CD4-positive, alpha-beta T cell treated with Interleukin-6 for 4 hours (primary cell): ENCODE measurements around the gene LYST.
A peak's percentile ranks its signal among the peaks of the same experiment; 100 is the strongest.
"Not testable (repeated sequence)": the region's sequence is repeated elsewhere in the genome, so short reads cannot be mapped to it uniquely, and the experiment has no call there.

Experiments
- DNase-seq: peaks from one replicate; pipeline ENCODE4 v3.0.0-alpha.2; 2020; ENCODE audit warnings: mixed read lengths

Gene LYST

DNA sequence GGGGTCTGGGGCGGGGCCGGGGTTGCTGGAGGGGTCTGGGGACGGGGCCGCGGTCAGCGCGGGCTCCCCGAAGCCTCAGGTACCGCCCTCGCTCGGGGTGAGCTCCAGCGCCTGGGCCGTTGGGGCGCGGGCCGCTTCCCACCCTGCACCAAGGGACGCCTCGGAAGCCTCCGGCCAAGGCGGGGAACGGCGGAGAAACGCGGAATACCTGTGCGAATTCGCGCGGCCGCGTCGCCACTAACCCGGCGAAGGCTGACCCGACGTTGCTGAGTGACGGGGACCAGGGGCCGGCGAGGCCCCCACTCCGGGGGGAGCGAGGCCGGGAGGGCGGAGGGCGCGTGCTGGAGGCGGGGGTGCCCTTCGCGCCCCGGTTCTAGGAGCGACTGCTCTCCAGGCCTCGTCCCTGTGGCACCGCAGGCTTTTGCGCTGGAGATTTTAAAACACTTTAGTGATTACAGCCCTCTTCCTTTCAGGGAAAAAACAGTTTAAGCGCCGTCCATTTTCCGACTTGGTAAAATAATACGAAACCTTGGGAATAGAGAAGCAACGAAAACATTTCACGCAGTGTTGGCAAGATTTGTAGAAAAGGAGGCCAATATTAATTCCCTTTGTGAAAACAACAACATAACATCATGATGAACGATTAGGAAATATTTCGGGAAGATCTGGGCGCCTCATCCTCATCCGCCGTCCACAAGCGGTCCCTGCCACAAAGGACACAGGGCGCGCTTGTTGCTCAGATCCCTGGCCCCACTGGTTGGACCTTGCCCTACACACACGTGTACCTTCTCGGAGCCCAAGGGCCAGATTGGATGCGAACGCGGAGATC lies 216.2 kb downstream of the LYST start:
- no peak for DNase-seq

DNA sequence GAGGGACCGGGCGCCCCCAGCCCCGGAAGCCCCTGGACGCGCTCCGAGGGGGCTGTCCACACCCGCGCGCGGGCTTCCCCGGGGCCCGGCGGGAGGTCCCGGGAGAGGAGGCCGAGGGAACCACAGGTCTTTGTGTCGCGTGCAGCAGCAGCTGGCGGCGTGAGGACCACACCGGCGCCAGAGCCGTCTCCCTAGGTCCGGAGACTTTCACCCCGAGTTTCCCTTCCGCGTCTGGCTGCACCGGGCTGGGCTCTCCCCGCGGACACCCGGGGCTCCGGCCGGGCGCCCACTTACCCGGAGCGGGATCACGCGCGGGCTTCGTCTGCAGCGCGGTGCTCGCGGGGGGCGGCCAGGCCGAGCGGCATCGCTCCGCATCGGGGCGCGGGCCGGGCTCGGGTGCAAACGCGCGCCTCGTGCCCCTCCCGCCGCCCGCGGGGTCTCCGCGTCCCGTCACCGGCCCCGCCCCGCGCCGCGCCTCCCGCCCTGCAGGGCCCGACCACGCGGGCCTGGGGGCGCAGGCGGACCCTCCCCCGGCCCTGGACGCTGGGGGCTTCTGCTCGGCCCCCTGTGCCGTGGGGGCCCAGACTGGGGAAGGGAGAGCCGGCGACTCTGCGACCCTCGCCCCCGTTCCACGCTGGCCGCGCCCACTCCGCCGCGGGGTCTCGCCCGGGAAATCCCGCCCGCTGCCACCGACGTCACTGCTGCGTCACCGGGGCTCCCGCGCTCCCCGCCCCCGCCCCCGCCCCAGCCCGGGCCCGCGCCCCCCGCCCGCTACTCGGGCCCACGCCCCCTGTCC lies 217.1 kb downstream of the LYST start, which contains the start of gene GNG4:
GNG4 (minus strand) TSS at position 417 of the 796 bp plus-strand sequence. CDS start 65,946 bp downstream, outside the sequence.
- no peak for DNase-seq

DNA sequence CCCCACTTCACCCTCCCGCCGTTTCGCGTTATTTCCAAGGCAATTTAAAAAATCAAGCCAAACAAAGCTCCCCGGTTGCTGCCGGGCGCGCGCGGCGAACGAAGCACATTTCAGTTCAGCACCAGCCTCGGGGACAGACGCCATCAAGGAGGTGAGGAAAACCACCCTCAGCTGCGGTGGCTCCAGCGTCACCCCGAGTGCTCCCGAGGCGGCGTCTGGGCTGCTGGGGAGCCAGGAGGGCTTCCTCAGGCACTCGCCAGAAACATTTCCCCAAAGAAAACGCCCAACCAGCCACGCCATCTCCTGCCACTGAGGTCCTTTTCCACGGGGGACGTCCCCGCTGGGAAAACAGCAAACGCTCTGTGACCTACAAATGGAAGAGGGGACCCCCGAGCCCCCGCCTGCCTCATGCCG lies 217.7 kb downstream of the LYST start:
- peak; percentile 57 for DNase-seq

DNA sequence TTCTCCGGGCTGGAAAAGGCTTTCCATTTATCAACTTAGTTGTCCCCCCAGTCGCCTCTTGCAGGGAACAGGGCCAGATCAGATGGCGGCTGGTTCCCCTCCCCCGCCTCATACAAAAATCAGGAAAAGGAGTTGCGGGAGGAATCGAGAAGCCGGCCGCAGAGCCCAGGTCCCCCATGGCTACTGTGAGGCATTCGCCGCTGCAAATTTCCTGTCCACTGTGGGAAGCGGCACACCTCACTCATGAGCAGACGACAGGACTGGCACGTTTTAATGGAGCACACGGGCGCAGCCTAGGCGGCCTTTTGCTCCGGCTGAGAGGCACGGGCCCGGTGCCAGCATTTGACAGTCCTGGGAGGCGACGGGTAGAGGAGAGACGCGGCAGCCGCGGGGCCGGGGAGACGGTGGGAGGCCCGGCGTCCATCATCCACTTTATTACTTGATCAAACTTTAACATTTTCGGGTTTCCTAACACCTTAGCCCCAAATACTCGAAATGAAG lies 218.2 kb downstream of the LYST start:
- no peak for DNase-seq

DNA sequence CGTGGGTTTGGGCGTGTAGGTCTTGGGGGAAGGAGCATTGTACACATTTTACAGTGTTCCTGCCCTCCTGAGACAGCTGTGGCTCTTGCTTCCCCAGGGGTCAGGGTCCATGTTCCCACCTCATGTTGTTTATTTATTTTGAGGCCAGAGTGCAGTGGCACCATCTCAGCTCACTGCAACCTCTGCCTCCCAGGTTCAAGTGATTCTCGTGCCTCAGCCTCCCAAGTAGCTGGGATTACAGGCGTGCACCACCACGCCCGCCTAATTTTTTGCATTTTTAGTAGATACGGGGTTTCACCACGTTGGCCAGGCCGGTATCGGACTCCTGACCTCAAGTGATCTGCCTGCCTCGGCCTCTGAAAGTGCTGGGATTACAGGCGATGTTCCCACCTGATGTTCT lies 219.2 kb downstream of the LYST start:
- DNase-seq: not testable (repeated sequence)

DNA sequence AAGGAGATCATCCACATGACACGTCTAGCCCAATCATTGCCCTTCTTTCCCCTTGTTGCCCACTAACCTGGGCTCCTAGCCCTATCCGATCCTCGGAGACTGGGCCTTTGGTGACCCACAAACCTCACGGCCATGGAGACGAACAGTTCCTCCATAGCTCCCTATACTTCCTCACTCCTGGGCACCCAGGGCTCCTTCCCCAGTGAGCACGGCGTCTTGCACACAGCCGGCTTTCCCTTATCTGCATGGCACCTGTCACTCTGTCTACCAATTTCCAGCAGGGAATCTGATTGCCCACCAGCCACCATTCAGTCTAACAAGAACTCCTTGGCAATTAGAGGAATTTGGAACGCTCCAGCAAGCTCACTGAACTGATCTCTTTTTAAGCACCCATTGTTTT lies 220.2 kb downstream of the LYST start:
- no peak for DNase-seq

DNA sequence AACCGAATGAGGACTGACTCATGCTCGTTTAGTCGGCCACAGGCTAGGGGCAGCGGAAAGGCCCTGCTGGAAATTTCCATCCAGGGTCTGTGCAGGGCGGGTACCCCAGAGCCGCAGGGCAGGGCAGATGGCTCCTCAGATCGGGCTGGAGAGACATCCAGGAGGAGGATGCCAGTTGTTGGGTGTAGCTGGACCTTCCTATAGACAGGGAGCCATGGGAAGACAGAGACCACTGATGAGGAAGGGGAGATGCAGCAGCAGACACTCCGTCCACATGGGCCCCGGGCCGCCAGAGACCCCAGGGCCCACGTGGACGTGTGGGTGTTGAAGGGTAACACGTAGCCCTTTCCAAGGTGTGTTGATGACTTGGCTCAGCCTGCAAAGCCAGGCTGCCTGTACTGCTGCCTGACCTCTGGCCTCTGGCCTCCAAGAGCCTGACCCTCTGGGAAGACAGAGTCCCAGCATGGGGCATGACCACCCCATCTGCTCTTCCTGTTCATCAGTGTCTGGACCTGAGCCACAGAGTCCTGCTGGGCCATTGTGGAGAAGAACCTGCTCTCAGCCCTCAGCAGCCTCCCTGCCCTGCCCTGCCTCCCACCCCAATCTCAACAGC lies 221.9 kb downstream of the LYST start:
- DNase-seq: no peak

DNA sequence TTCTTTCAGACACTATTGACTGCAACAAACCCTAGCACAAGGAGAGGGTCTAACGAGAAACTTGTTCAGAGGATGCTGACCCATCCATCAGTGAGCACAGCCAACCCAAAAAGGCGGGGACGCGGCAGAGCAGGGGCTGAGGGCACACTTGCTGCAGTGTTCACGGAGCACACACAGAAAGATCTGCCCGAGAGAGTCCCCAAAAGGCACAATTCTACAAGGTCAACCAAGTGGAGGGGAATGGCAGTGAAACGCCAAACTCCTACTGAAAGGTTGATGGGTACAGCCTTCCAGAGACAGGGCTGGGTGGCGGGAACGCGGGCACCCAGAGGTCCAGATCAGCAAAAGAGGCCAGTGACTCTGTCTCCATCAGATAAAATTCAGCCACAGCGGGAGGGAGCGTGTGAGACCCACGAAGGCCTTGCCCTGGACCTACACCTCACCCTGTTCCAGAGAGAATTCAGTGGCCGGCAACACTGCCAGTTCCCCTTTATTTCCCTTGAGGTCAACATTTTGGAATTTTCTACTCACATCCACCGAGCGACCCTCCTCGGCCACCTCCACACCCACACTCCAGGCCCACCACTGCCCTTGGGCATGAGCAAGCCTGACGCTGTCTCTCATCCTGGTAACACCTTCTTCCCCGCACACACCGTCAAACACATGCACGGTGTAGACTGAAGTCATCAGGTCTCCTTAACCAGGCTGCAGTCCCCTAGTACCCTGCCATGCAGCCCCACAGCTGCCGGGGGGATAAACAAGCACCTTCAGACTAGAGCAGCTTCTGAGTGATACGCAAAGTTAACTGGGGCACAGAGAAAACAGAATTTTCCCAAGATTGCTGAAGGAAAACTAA lies 222.6 kb downstream of the LYST start:
- no peak for DNase-seq

DNA sequence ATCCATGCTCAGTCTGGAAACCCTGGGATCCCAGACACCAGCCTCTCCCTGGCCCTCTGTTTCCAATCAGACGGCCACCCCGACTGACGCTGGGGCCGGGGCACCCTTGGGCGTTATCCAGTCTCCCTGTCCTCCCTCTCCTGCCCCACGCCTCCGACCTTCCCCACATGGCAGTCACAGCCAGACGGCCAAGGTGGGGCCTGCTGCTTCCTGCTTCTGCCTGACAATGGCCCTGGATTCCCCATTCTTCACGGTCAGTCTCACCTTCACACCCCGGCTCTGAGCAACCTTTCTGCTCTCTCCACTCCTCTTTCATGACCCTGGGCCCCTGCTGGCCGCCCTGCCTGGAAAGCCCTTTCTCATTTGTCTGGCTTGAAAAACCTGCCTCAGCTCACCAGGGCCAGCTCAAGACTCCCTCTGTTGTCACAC lies 223.7 kb downstream of the LYST start:
- no peak for DNase-seq

DNA sequence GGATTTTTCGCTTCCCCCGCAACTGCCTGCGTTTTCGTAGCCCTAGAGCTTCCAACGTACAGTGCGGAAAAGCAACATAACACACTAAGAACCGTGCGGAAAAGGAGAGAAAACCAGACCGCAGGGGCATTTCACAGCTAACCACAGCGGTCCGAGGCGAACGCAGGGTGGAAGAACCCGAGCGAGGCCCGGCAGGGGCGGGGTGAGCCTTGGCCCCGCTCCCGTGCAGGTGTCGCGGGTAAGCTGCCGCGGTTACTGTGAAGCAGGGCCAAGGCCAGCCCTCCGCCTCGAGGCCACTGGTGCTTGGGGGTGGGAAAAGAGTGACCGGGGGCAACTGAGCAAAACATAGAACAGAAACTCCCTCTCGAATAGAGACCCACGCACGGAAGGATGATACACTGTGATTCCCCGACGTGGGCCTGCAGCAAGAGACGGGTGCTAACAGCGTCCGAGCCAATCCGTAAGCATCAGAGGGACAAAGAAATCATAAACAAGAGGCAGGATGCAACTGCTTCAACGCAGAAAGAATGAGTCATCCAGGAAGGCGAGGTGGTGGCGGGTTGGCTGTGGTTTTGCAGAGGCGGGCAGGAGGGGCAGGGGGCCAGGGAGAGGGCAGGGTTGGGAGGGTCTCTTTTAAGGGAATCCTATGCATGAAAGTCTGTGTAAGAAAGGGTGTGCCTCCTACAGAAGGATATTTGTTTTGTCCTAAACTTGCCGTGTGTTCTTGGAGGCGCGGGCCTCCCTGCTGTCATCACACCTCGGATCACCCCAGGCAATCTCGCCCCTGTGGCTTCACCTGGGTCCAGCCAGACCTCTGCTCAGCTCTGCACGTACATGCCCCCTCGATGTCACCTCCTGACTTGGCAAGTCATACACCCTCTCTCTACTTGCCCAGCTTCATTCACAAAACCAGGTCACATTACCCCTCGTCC lies 224.4 kb downstream of the LYST start:
- DNase-seq: peak; percentile 67

DNA sequence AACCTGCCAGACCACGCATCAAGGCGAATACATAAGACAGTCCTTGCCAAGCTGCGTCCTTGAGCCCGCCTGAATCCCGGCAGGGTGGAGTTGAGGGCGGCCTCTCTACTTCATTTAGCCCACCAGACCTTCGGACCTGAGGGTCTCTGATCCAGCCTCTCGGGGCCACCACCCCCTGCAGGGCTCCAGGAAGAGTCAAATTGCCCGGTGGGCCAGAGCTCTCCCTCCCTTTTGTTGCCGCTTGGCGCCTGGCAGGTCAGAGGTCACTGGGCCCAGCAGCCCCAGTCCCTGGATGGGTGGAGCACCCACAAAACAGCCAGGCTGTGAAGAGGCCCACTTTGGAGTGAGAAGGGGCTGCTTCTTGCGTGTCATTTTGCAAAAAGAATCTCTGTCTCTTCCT lies 226.1 kb downstream of the LYST start:
- no peak for DNase-seq

DNA sequence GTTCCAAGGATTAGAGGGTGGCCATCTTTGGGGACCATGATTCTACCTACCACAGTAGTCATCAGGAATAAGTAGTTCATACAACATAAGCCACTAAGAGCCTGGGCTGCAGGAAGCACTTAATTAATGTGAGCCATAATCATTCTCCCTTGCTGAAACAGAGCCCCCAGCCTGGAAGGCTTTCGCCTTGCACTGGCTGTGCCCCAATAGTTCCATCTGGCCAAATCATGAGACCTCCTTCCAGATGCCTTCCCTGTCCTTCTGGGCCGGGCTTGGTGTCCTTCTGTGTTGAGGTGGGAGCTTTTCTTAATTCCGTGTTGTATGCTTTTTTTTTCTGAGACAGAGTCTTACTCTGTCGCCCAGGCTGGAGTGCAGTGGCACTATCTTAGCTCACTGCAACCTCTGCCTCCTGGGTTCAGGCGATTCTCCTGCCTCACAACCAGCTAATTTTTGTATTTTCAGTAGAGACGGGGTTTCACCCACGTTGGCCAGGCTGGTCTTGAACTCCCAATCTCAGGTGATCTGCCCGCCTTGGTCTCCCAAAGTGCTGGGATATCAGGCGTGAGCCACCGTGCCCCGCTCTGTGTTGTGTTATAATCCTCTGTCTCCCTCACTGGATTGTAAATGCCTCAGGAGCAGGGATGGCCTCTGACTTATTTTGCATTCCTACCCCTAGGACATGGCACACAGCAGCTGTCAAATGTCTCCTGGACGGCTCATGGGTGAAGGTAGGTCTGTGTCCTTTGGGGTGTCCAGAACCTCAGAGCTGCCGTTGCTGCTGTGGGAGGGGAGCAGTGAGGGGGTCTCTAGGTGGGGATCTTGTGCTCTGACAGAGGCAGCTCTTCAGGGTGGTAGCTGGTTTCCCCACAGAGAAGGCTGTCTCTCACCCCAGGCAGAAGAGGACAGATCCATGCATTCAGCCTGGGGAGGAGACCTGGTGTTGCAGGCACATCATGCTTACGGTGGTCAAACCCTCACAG lies 227.2 kb downstream of the LYST start:
- DNase-seq: no peak

DNA sequence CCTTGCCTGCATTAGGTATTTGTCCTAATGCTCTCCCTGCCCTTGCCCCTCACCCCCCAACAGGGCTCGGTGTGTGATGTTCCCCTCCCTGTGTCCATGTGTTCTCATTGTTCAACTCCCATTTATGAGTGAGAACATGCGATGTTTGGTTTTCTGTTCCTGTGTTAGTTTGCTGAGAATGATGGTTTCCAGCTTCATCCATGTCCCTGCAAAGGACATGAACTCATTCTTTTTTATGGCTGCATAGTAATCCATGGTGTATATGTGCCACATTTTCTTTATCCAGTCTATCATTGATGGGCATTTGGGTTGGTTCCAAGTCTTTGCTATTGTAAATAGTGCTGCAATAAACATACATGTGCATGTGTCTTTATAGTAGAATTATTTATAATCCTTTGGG lies 228.1 kb downstream of the LYST start:
- not testable (repeated sequence) for DNase-seq

DNA sequence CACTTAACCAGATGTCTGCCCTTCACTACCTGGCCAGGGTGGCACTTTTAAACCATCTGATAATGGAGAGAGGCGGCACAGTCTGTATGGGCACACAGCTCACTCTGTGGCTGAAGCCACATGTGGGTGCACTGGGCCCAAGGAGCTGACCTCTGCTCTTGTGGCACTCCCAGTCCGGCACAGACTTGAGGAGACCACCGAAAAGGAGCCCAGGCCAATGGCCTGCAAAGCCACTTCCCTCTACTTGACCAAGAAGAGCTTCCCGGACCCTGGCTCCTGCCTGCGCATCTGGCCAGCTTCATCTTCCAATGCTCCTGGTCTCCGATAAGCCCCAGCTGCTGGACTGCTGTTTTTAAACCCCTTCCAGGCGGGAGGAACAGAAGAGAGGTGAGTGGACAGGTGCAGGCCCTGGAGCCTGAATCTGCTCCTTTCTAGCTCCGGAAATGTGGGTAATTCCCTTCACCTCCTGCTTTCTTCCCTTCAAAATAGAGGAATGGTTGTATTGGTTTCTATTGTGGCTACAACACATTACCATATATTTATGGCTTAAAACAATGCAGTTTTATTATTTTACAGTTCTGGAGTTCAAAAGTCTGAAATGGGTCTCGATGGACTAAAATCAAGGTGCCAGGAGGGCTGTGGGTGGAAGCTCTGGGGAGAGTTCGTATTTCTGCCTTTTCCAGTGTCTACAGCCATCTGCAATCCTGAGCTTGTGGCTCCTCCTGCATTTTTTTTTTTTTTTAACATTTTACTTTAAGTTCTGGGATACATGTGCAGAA lies 228.8 kb downstream of the LYST start:
- no peak for DNase-seq

DNA sequence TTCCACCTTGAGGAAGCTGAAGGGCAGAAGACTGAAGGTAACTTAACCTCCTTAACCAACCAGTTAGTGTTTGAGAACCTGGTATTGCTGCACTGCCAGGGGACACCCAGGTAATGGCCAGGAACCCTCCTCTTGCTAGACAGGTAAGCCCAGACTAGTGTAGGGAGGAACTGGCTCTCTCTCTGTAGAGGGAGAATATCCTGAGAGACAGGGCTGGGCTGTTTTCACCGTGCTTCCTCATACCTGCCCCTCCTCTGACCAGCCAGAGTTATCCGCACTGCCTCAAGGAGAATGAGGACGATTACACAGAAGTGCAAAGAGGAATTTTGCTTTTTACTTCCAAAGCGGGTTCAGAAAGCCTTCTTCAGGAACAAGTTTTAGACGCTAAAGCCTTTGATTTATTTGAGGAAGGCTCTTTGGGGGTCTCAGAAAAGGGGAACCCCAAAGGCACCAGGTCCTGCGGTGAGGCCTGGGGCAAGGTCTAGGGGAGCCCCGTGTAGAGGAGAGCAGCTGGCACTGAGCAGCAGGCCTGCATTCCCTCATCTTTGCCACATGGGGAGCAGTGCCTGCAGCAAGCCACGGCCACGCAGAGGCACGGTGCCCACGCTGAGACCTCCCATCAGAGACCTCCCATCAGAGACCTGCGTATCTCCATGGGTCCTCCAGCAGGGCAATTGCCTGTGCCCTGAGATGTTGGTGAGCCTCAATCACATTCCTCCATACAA lies 230.6 kb downstream of the LYST start:
- no peak for DNase-seq

DNA sequence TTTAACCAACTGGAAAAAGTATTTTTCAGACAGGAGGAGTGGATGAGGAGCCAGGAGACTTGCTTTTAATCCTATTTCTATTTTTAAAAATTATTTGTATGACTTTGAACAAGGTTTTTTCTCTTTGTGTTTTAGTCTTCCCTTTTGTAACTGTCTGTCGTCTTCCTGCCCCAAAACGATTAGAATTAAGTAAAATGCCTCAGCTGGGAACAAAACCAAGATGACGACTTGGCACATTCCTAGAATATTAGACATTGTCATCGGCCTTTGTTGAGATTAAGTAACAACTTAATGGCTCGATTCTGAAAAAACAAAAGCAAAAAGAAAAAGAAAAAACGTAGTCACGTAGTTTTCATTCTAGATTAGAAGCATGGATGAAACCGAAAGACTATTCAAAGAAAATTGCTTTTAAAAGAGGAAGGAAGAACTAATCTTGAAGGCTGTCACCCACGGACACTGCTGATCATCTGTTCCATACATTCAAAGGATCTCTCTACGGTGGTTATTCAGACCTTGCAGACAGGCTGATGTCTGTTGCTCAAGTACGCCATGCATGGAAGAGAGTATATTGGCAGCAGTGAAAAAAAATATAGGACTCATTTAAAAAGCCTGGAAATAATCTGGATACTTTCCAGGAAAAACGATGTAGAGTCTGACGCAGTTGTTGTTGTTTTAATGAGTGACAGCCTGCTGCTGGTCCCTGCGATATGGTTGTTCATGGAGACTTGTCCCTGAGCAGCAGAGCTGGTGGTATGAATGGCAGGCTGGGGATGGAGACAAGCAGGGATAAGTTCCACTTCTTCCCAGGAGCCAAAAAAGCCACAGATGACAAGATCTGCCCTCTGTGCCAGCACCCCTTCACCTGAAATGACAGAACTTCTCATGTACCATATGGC lies 234.0 kb downstream of the LYST start:
- DNase-seq: no peak

DNA sequence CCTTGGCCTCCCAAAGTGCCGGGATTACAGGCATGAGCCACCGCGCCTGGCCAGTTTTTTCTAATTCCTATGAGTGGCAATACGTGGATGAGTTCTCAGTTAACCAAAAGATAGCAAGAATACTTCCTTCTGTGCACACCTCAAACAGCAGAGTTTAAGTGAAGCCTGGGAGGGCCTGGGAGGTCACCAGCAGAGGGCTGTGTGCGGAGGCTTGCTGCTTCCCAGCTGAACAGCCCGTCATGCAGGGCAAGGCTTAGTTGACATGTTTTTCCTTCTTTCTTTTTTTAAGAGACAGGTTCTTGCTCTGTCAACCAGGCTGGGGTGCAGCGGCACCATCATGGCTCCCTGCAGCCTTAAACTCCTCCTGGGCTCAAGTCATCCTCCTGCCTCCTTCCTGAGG lies 234.9 kb downstream of the LYST start:
- no peak for DNase-seq
